ENCODE data around the gene MED25.

MED25 gene

GRCh38 chr19:49811328-49811727 is 6.8 kb upstream of the MED25 start:
- POLR2A ChIA-PET = interaction anchor here (1.1 to 4.8 kb wide), 3 partner anchors 40 to 118 kb away, joined by 3 to 41 read pairs (median 4); partner anchors contain the start of genes AP2A1, ATF5, NUP62 and PTOV1
- CTCF ChIA-PET = no interaction called here
- no peak for DNase-seq (ENCODE audit: extremely low spot score)
- TF ChIP-seq SP1 (IDR thresholded peaks at IDR 0.05) (no peak), SUZ12 (IDR thresholded peaks at IDR 0.05) (no peak), ARNT (IDR thresholded peaks at IDR 0.05) (no peak), L3MBTL2 (conservative IDR thresholded peaks at IDR 0.05) (no peak), LEF1 (IDR thresholded peaks at IDR 0.05; ENCODE audit: borderline replicate concordance) (no peak), ZNF384 (IDR thresholded peaks at IDR 0.05) (no peak), NFRKB (IDR thresholded peaks at IDR 0.05) (no peak), ELF4 (IDR thresholded peaks at IDR 0.05) (no peak), FOXM1 (IDR thresholded peaks at IDR 0.05; ENCODE audit: borderline replicate concordance) (no peak), BHLHE40 (IDR thresholded peaks at IDR 0.05; ENCODE audit: borderline replicate concordance) (no peak), FOXA1 (IDR thresholded peaks at IDR 0.05) (no peak), PKNOX1 (IDR thresholded peaks at IDR 0.05) (no peak), FOXK2 (IDR thresholded peaks at IDR 0.05) (no peak), TARDBP (IDR thresholded peaks at IDR 0.05) (no peak), CTBP1 (IDR thresholded peaks at IDR 0.05; ENCODE audit: borderline replicate concordance) (no peak)

- DNase-seq (ENCODE audit: extremely low spot score) = no peak
- TF ChIP-seq BHLHE40 (IDR thresholded peaks at IDR 0.05; ENCODE audit: borderline replicate concordance) (no peak), HDGF (IDR thresholded peaks at IDR 0.05; ENCODE audit: borderline replicate concordance) (no peak), NFRKB (IDR thresholded peaks at IDR 0.05) (no peak), SP1 (IDR thresholded peaks at IDR 0.05) (no peak), LEF1 (IDR thresholded peaks at IDR 0.05; ENCODE audit: borderline replicate concordance) (no peak), PKNOX1 (IDR thresholded peaks at IDR 0.05) (no peak), FOXA1 (IDR thresholded peaks at IDR 0.05) (no peak), L3MBTL2 (conservative IDR thresholded peaks at IDR 0.05) (no peak), CTBP1 (IDR thresholded peaks at IDR 0.05; ENCODE audit: borderline replicate concordance) (no peak), FOXM1 (IDR thresholded peaks at IDR 0.05; ENCODE audit: borderline replicate concordance) (no peak), ZNF384 (IDR thresholded peaks at IDR 0.05) (no peak), TARDBP (IDR thresholded peaks at IDR 0.05) (no peak), ARNT (IDR thresholded peaks at IDR 0.05) (no peak), ELF4 (IDR thresholded peaks at IDR 0.05) (no peak), SUZ12 (IDR thresholded peaks at IDR 0.05) (no peak), FOXK2 (IDR thresholded peaks at IDR 0.05) (no peak)
- ChIA-PET CTCF (no interaction called here), POLR2A (interaction anchor here (0.8 to 4.8 kb wide), 9 partner anchors 7 to 95 kb away, joined by 3 to 41 read pairs (median 5); partner anchors contain the start of genes AKT1S1, AP2A1, PTOV1 and TBC1D17)
Observed at GRCh38 chr19:49812452-49812996, 5.6 kb upstream of the MED25 start.

GRCh38 chr19:49812997-49813861 is 4.9 kb upstream of the MED25 start, which contains the start of gene FUZ:
Gene FUZ, minus strand, starts transcription at chr19:49813292. Its CDS starts 186 bp downstream, at chr19:49813106.
- DNase-seq (ENCODE audit: extremely low spot score) = peak; percentile 89
- POLR2A ChIA-PET = interaction anchor here (0.6 to 4.8 kb wide), 13 partner anchors 8 to 96 kb away, joined by 3 to 41 read pairs (median 4); partner anchors contain the start of genes AKT1S1, AP2A1, PTOV1 and TBC1D17
- peak; percentile 94; the same call in 1 of the 2 replicates for TF ChIP-seq FOXK2 (IDR thresholded peaks at IDR 0.05)
- peak; percentile 40; the same call in 1 of the 2 replicates for TF ChIP-seq PKNOX1 (IDR thresholded peaks at IDR 0.05)
- peak; percentile 32; the same call in 1 of the 2 replicates for TF ChIP-seq ELF4 (IDR thresholded peaks at IDR 0.05)
- TF ChIP-seq FOXA1 (IDR thresholded peaks at IDR 0.05) = no peak
- no peak for TF ChIP-seq NFRKB (IDR thresholded peaks at IDR 0.05)
- no peak for TF ChIP-seq FOXM1 (IDR thresholded peaks at IDR 0.05; ENCODE audit: borderline replicate concordance)
- TF ChIP-seq LEF1 (IDR thresholded peaks at IDR 0.05; ENCODE audit: borderline replicate concordance) = no peak
- TF ChIP-seq CTBP1 (IDR thresholded peaks at IDR 0.05; ENCODE audit: borderline replicate concordance) = no peak
- TF ChIP-seq ZNF384 (IDR thresholded peaks at IDR 0.05) = peak; percentile 90
- peak; percentile 75 for TF ChIP-seq L3MBTL2 (conservative IDR thresholded peaks at IDR 0.05)
- CTCF ChIA-PET = no interaction called here

- no peak for DNase-seq (ENCODE audit: extremely low spot score)
Observed at GRCh38 chr19:49814010-49814409, 4.1 kb upstream of the MED25 start.

GRCh38 chr19:49816590-49816989 is 1.5 kb upstream of the MED25 start:
- TF ChIP-seq LEF1 (IDR thresholded peaks at IDR 0.05; ENCODE audit: borderline replicate concordance) (no peak), L3MBTL2 (conservative IDR thresholded peaks at IDR 0.05) (no peak), NFRKB (IDR thresholded peaks at IDR 0.05) (no peak), ARNT (IDR thresholded peaks at IDR 0.05) (no peak), BHLHE40 (IDR thresholded peaks at IDR 0.05; ENCODE audit: borderline replicate concordance) (no peak), PKNOX1 (IDR thresholded peaks at IDR 0.05) (no peak), FOXM1 (IDR thresholded peaks at IDR 0.05; ENCODE audit: borderline replicate concordance) (no peak), FOXK2 (IDR thresholded peaks at IDR 0.05) (no peak), FOXA1 (IDR thresholded peaks at IDR 0.05) (no peak), CTBP1 (IDR thresholded peaks at IDR 0.05; ENCODE audit: borderline replicate concordance) (no peak), ELF4 (IDR thresholded peaks at IDR 0.05) (no peak)
- DNase-seq (ENCODE audit: extremely low spot score) = no peak
- ChIA-PET CTCF (no interaction called here), POLR2A (interaction anchor here (0.9 to 1.0 kb wide), 2 partner anchors 34 to 49 kb away, joined by 3 to 4 read pairs; partner anchors contain the start of gene PTOV1)

More at GRCh38 chr19:49814010-49814409, 4.1 kb upstream of the MED25 start:
- ChIA-PET POLR2A (interaction anchor here (1.0 to 4.8 kb wide), 4 partner anchors 12 to 65 kb away, joined by 3 to 41 read pairs (median 6); partner anchors contain the start of gene PTOV1), CTCF (no interaction called here)
- TF ChIP-seq NFRKB (IDR thresholded peaks at IDR 0.05) = no peak
- no peak for TF ChIP-seq LEF1 (IDR thresholded peaks at IDR 0.05; ENCODE audit: borderline replicate concordance)
- no peak for TF ChIP-seq ELF4 (IDR thresholded peaks at IDR 0.05)
- TF ChIP-seq L3MBTL2 (conservative IDR thresholded peaks at IDR 0.05) = no peak
- no peak for TF ChIP-seq ARNT (IDR thresholded peaks at IDR 0.05)
- TF ChIP-seq FOXA1 (IDR thresholded peaks at IDR 0.05) = no peak
- no peak for TF ChIP-seq BHLHE40 (IDR thresholded peaks at IDR 0.05; ENCODE audit: borderline replicate concordance)
